Spinal cord (tissue), 10 donors: ENCODE results near the gene FPR3. TPM values are rescaled to one million over a fixed set of nuclear protein-coding genes. Genes with fewer than 3 reads are reported as not detected.
"Not testable (repeated sequence)": the region's sequence is repeated elsewhere in the genome, so short reads cannot be mapped to it uniquely, and the experiment has no call there.

Source experiments
- DNase-seq, 6 donors: peaks; one replicate each; pipeline versions ENCODE4 v3.0.0 to v3.0.0-alpha.2; 2013 to 2015; ENCODE audit warnings: low spot score in 6 of 6, low read depth in 4 of 6
- H3K27ac ChIP-seq: one replicate; pipeline ENCODE4 v1.5.1; 2013; ENCODE audit warnings: low read depth, low read length, control low read depth
- H3K27me3 ChIP-seq: one replicate; pipeline ENCODE4 v1.6.1; 2013; ENCODE audit warnings: low read length; ENCODE audit not compliant: control insufficient read depth, insufficient read depth
- H3K36me3 ChIP-seq: one replicate; pipeline ENCODE4 v1.6.1; 2013; ENCODE audit warnings: low read length; ENCODE audit not compliant: control insufficient read depth, insufficient read depth
- H3K4me1 ChIP-seq: one replicate; pipeline ENCODE4 v1.6.1; 2013; ENCODE audit warnings: low read length; ENCODE audit not compliant: control insufficient read depth, insufficient read depth
- H3K4me3 ChIP-seq: one replicate; pipeline ENCODE4 v1.5.1; 2013; ENCODE audit warnings: low read depth, low read length, control low read depth
- H3K9me3 ChIP-seq: one replicate; pipeline ENCODE4 v1.6.1; 2013; ENCODE audit warnings: low read length; ENCODE audit not compliant: control insufficient read depth, insufficient read depth
- WGBS: methylation state at CpG from one replicate; pipeline ENCODE4 v1.1.5; 2013; ENCODE audit warnings: missing lambda C conversion rate; ENCODE audit not compliant: insufficient coverage; 5-methylcytosine and 5-hydroxymethylcytosine counted together
- polyA plus RNA-seq, 2 donors: library from polyadenylated mRNA; unstranded; fragments of 120-200 nt; gene quantifications; one replicate each; pipeline ENCODE4 v1.2.1, GENCODE V29; 2013; ENCODE audit not compliant: insufficient read length in 2 of 2
- total RNA-seq, 2 donors: library from RNA; depleted of rRNA in 1 of 2; stranded (reverse); fragments of 120-200 nt in 1 of 2; fragments of >200 nt in 1 of 2; gene quantifications; one replicate each; pipeline versions ENCODE4 v1.2.3 to v1.2.4, GENCODE V29; 2013 to 2014
- donor health status: healthy.

FPR3 gene
- total and polyA plus RNA-seq, 4 donors = 0.09 to 2.6 (median 0.17) TPM; not detected in 1

DNA sequence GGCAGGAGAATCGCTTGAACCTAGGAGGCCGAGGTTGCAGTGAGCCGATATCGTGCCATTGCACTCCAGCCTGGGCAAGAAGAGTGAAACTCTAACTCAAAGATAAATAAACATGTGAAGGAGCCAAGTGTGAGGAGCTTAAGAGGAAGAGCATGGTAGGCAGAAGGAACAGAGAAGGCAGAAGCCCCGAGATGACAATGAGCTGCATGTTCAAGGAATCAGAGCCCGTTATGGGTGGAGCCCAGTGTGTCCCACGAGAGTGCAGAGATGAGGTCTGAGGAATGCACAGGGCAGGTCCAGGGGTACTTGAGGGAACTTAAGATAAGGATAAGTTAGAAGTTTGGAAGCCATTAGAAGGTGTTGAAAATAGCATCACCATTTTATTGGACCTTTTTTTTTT lies 33.3 kb upstream of the FPR3 start:
- Histone ChIP-seq H3K4me3 (no peak overlapping the region), H3K27me3 (no peaks in the 10 kb centered on the region), H3K36me3 (no peaks in the 10 kb centered on the region), H3K4me1 (no peaks in the 10 kb centered on the region), H3K27ac (no peak overlapping the region), H3K9me3 (no peaks in the 10 kb centered on the region)
- no peak for DNase-seq
- WGBS = 88% methylated on average over 7 of the region's 7 CpGs

DNA sequence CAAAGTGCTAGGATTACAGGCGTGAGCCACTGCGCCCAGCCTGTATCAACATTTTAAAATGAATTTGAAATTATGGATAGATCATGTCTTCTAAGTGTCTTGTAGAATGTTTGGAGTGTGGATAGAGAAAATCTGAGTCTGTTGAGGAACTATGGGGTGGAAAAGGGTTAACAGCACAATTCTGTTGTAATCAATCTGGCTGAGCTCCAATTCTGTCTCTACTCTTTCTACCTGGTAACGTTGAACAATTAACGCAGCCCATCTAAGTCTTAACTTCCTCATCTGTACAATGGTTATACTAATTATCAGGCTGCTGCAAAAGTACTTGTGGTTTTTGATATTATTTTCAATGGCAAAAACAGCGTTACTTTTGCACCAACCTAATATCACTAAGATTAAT lies 29.9 kb upstream of the FPR3 start:
- 67% methylated on average over 1 of the region's 5 CpGs for WGBS
- Histone ChIP-seq H3K27ac (no peak overlapping the region), H3K27me3 (no peaks in the 10 kb centered on the region), H3K9me3 (no peaks in the 10 kb centered on the region), H3K36me3 (no peaks in the 10 kb centered on the region), H3K4me1 (no peaks in the 10 kb centered on the region), H3K4me3 (no peak overlapping the region)
- no peak for DNase-seq

DNA sequence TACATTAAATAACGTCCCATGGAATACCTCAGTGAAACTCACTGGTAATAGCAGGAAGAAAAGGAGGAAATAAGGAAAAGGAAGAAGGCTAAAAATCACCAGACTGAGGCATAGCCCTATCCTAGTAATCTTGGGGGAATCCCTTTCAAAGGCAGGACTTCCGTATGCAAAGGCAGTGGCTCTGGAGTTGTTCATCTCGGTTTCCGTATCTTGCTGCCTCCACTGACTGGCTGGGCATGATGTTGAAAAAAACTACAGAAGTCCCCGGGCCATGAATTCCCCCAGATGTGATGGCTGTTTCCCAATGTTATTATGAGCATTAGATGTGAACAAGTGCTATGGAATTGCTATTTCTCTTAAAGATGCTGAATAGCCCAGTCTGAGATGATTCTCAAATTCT lies 28.5 kb upstream of the FPR3 start:
- 63% methylated on average over 5 of the region's 5 CpGs for WGBS
- no peaks in the 10 kb centered on the region for H3K4me1 ChIP-seq
- no peak overlapping the region for H3K4me3 ChIP-seq

DNA sequence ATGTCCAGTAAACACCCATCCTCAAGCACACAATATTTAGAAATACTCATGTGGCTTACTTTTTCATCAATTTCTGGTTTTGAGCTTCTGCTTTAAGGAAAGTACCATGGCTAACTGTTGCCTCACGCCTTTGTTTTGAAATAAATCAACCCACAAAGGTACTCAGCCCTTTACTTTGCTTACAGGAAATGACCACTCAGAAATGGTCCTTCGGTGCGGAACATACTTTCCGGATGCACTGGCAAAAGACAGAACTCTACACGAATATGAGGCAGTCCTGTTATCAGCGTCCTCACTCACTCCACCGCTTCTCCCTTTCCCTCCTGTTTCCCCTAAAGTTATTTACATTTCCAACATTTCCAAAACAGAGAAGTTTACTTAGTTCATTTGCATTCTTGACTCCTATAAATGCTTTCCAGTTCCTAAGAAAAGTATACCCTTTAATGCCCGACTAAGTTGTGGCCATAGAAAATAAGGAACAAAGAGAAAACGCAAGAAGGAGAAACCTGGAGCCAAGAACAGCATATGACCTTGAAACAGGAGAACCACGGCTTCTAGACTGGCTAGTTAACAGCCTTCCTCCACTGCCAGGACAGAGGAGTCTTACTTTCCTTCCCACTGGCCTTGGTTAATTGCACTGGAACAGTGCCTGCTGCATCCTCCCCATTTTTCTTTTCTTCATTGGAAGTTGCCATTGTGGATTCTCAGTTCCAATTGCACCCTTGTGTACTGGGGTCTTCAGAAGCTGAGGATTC lies 23.4 kb upstream of the FPR3 start:
- H3K4me3 ChIP-seq = no peak overlapping the region
- H3K4me1 ChIP-seq = no peaks in the 10 kb centered on the region
- WGBS = 72% methylated on average over 9 of the region's 10 CpGs
- DNase-seq = no peak
- H3K27me3 ChIP-seq = peaks cover 2% of the 10 kb centered on the region
- no peak overlapping the region for H3K27ac ChIP-seq
- H3K36me3 ChIP-seq = no peaks in the 10 kb centered on the region
- no peaks in the 10 kb centered on the region for H3K9me3 ChIP-seq

More for the DNA sequence above, 28.5 kb upstream of the FPR3 start:
- no peaks in the 10 kb centered on the region for H3K27me3 ChIP-seq
- no peak overlapping the region for H3K27ac ChIP-seq
- H3K9me3 ChIP-seq = no peaks in the 10 kb centered on the region
- peak in 1 of 6 donors; percentile 1 for DNase-seq
- H3K36me3 ChIP-seq = no peaks in the 10 kb centered on the region

DNA sequence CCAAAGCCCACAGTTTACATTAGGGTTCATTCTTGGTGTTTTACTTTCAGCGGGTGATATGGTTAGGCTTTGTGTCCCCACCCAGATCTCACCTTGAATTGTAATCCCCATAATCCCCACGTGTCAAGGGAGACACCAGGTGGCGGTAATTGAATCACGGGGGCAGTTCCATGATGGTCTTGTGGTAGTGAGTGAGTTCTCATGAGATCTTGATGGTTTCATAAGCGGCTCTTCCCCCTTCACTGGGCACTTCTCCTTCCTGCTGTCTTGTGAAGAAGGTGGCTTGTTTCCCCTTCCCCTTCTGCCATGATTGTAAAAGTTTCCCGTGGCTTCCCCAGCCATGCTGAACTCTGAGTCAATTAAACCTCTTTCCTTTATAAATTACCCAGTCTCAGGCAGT lies 22.0 kb upstream of the FPR3 start:
- H3K36me3 ChIP-seq = no peaks in the 10 kb centered on the region
- H3K4me3 ChIP-seq = no peak overlapping the region
- WGBS = 65% methylated on average over 2 of the region's 6 CpGs
- H3K27ac ChIP-seq = no peak overlapping the region
- H3K27me3 ChIP-seq = peaks cover 2% of the 10 kb centered on the region
- peaks cover 4% of the 10 kb centered on the region for H3K4me1 ChIP-seq
- DNase-seq = no peak
- no peaks in the 10 kb centered on the region for H3K9me3 ChIP-seq

DNA sequence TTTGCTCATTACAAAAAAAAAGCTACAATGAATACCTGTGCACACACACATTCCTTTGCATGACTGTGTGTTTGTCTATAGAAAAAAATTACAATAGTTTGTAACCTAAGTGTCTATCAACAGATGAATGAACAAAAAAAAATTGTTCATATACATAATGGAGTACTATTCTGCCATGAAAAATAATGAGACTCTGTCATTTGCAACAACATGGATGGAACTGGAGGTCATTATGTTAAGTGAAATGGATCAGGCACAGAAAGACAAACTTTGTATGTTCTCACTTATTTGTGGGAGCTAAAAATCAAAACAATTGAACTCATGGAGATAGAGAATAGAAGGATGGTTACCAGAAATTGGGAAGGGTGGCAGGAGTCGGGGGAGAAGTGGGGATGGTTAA lies 18.4 kb upstream of the FPR3 start:
- H3K4me1 ChIP-seq, DNase-seq, H3K4me3 ChIP-seq, H3K27ac ChIP-seq, H3K9me3 ChIP-seq, H3K36me3 ChIP-seq: not testable (repeated sequence)
- peaks cover 17% of the 10 kb centered on the region for H3K27me3 ChIP-seq
- 100% methylated on average over 1 of the region's 1 CpG for WGBS

DNA sequence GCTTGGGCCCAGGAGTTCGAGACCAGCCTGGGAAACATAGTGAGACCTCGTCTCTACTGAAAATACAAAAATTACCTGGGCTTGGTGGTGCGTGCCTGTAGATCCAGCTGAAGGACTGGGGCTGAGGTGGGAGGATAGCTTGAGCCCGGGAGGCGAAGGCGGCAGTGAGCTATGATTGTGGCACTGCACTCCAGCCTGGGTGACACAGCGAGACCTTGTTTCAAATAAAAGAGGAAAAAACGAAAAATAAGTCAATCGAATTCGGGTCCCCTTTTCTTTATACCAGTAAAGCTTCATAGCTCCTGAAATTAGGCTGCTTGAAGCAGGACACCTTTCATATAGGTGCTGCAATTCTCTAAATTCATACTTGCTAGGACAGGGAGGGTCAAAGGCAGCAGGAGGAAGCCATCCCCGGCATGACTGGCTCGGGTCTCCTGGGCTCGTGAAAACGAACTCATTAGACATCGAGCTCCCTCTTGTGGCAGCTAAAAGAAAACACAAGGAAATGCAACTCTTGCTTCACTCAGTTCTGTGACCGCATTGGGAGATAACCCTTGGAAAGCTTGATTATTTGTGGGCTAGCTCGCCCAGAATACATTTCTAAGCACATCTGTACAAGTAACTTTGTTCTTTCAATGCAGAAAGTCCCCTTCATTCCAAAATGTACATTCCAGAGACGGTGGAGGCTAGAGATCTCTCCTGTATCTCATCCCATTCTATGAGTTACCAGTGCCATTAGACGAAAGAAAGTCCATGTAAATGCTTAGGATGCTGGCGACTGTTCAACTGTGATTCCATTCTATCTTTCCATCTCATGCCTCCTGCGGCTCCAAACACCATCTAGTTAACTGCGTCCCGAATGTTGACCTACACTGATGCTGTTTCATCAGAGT lies 17.1 kb upstream of the FPR3 start:
- Histone ChIP-seq H3K36me3 (no peaks in the 10 kb centered on the region), H3K9me3 (no peaks in the 10 kb centered on the region), H3K4me3 (no peak overlapping the region), H3K27ac (no peak overlapping the region), H3K4me1 (peaks cover 4% of the 10 kb centered on the region), H3K27me3 (peaks cover 15% of the 10 kb centered on the region)
- WGBS = 28% methylated on average over 13 of the region's 23 CpGs
- peak; percentile 35 to 95 (median 74) for DNase-seq

DNA sequence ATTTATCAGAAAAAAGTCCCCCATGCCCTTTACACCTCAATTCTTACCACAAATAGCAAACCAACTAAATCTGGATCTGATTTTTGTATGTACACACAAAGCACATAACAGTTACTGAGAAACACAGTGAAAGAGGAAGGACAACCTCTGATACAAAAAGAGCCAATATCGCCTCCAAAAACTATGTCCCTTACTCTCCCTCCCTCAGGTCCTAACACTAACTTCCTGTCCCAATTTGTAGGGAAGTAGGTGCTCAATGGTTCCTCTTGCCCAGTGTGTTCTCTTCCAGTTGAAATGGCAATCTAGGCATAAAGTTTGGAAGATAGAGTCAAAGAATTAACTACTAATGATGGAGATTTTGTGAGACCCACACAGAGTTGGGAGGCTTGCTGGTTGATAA lies 15.8 kb upstream of the FPR3 start:
- no peaks in the 10 kb centered on the region for H3K9me3 ChIP-seq
- peaks cover 4% of the 10 kb centered on the region for H3K4me1 ChIP-seq
- H3K36me3 ChIP-seq = no peaks in the 10 kb centered on the region
- no peak overlapping the region for H3K4me3 ChIP-seq
- peaks cover 15% of the 10 kb centered on the region for H3K27me3 ChIP-seq
- DNase-seq = no peak
- no CpG with 5 or more reads among the region's 1 CpG for WGBS
- H3K27ac ChIP-seq = no peak overlapping the region

DNA sequence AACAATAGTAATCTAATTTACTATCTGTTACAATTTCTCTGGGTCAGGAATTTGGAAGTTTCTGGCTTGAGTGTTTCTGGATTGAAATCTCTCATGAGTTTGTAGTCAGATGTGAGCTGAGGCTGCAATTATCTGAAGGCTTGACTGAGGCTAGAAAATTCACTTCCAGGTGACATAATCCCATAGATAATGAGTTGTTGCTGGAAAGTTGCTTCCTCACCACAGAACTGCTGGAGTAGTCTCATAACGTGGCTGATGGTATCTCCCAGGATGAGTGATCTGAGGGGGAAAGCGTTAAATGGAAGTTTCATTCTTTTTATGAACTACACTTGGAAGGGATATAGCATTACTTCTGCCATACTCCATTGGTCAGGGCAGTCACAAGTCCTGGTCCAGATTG lies 15.3 kb upstream of the FPR3 start:
- DNase-seq = no peak
- WGBS = no CpG with 5 or more reads among the region's 2 CpGs
- Histone ChIP-seq H3K36me3 (no peaks in the 10 kb centered on the region), H3K4me3 (no peak overlapping the region), H3K9me3 (no peaks in the 10 kb centered on the region), H3K4me1 (peaks cover 4% of the 10 kb centered on the region), H3K27ac (no peak overlapping the region), H3K27me3 (peaks cover 15% of the 10 kb centered on the region)
